Immature natural killer cell (primary cell): ENCODE results near the gene AHRR. TPM values are rescaled to one million over a fixed set of nuclear protein-coding genes. Genes with fewer than 3 reads are reported as not detected.

Source experiments
- DNase-seq, 3 donors: peaks; one replicate each; pipeline ENCODE4 v3.0.0; 2022; ENCODE audit warnings: mixed read lengths in 1 of 3
- H3K27ac Mint-ChIP-seq, 6 donors: one replicate each; pipeline ENCODE4 v1.8.0; 2020; ENCODE audit warnings: mixed read lengths in 6 of 6, mild to moderate bottlenecking in 5 of 6, inconsistent platforms in 4 of 6, moderate library complexity in 3 of 6
- H3K27me3 Mint-ChIP-seq, 3 donors: one replicate each; pipeline ENCODE4 v1.8.0; 2020 to 2021; ENCODE audit warnings: low read depth in 3 of 3, mild to moderate bottlenecking in 3 of 3, mixed read lengths in 3 of 3, moderate library complexity in 3 of 3, inconsistent platforms in 1 of 3
- H3K36me3 Mint-ChIP-seq, 3 donors: one replicate each; pipeline ENCODE4 v1.8.0; 2020; ENCODE audit warnings: mixed read lengths in 3 of 3, inconsistent platforms in 2 of 3, mild to moderate bottlenecking in 2 of 3
- H3K4me1 Mint-ChIP-seq, 2 donors: one replicate each; pipeline ENCODE4 v1.8.0; 2020; ENCODE audit warnings: inconsistent platforms in 2 of 2, mild to moderate bottlenecking in 2 of 2, mixed read lengths in 2 of 2, moderate library complexity in 1 of 2
- H3K4me3 Mint-ChIP-seq, 5 donors: one replicate each; pipeline ENCODE4 v1.8.0; 2020; ENCODE audit warnings: mild to moderate bottlenecking in 5 of 5, mixed read lengths in 5 of 5, inconsistent platforms in 3 of 5, moderate library complexity in 3 of 5
- H3K9me3 Mint-ChIP-seq, 6 donors: one replicate each; pipeline ENCODE4 v1.8.0; 2020; ENCODE audit warnings: mild to moderate bottlenecking in 6 of 6, mixed read lengths in 6 of 6, inconsistent platforms in 4 of 6, moderate library complexity in 3 of 6
- polyA plus RNA-seq, 3 donors: library from polyadenylated mRNA; unstranded; fragments of 300-500 nt; fragmentation: Illumina TruSeq; gene quantifications; one replicate each; pipeline ENCODE4 v1.2.3, GENCODE V29; 2021

Gene AHRR
- polyA plus RNA-seq, 3 donors from 2014 or later = 0.16 TPM; not detected in 2

- H3K36me3 Mint-ChIP-seq = no peaks in the 10 kb centered on the region
- no peak for DNase-seq
- H3K4me1 Mint-ChIP-seq = no peaks in the 10 kb centered on the region
- H3K4me3 Mint-ChIP-seq = no peak overlapping the region
- no peak overlapping the region for H3K27ac Mint-ChIP-seq
- peaks cover 0 to 2% (median 0%) of the 10 kb centered on the region in 6 donors for H3K9me3 Mint-ChIP-seq
- H3K27me3 Mint-ChIP-seq = peaks cover 0 to 5% (median 0%) of the 10 kb centered on the region in 3 donors
Observed at GRCh38 chr5:434443-435146, 113.1 kb downstream of the AHRR start.

- H3K4me1 Mint-ChIP-seq = no peaks in the 10 kb centered on the region
- no peak overlapping the region for H3K27ac Mint-ChIP-seq
- no peaks in the 10 kb centered on the region for H3K36me3 Mint-ChIP-seq
- no peak overlapping the region for H3K4me3 Mint-ChIP-seq
- H3K27me3 Mint-ChIP-seq = peaks cover 0 to 2% (median 0%) of the 10 kb centered on the region in 3 donors
- peaks cover 0 to 2% (median 0%) of the 10 kb centered on the region in 6 donors for H3K9me3 Mint-ChIP-seq
- no peak for DNase-seq
Observed at GRCh38 chr5:435156-435790, 113.8 kb downstream of the AHRR start.

DNA sequence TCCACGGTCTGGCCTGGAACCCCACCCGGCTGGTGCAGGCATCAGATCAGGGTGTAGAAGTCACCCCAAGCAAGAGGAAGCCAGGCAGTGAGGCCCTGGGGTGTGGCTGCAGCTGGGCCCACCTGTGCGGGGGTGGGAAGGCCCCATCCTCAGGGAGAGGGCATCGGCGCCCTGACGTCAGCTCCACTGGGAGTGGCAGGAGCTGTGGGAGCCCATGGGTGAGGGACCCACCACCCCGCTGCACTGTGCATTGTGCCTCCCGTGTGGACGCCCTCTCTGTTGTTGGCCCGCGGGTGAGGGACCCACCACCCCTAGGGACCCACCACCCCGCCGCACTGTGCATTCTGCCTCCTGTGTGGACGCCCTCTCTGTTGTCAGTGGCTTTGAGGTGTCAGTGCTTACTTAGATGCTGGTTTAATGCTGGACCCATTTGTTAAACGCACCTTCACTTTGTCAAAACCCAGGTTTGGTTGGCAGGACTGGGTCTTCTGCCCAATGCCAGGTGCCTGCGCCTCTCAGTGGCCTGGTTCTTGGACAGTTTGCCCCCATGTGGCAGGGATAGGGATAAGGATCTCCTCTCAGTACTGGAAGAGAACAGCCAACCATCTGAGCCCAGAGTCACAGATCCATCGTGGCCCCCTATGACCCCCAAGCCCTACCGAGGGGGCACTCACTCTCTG is 114.6 kb downstream of the AHRR start:
- Mint-ChIP-seq H3K27ac (no peak overlapping the region), H3K27me3 (peaks cover 0 to 2% (median 0%) of the 10 kb centered on the region in 3 donors), H3K9me3 (peaks cover 0 to 2% (median 0%) of the 10 kb centered on the region in 6 donors), H3K4me3 (no peak overlapping the region), H3K4me1 (no peaks in the 10 kb centered on the region), H3K36me3 (no peaks in the 10 kb centered on the region)
- no peak for DNase-seq

DNA sequence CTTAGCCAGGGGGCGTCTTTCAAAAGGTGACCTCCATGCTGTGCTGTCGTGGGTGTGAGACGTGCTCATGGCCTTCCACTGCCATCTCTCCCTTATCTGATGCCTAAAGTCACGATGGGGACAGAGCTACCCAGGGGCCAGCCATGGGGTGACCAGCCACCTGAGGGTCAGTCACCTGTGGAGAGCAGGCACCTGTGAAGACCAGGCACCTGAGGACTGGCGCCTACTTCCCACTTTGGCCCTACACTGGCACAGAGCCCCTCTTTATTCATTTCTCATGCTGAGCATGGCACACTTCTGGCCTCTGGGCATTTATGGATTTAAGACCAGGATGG is 115.1 kb downstream of the AHRR start:
- DNase-seq = no peak
- Mint-ChIP-seq H3K36me3 (no peaks in the 10 kb centered on the region), H3K4me1 (peaks cover under 1% of the 10 kb centered on the region in 2 donors), H3K4me3 (no peak overlapping the region), H3K27ac (no peak overlapping the region), H3K27me3 (peaks cover 0 to 1% (median 0%) of the 10 kb centered on the region in 3 donors), H3K9me3 (peaks cover 0 to 2% (median 0%) of the 10 kb centered on the region in 6 donors)

GRCh38 chr5:437281-437771 is 115.8 kb downstream of the AHRR start:
- no peak overlapping the region for H3K4me3 Mint-ChIP-seq
- no peaks in the 10 kb centered on the region for H3K36me3 Mint-ChIP-seq
- no peaks in the 10 kb centered on the region for H3K27me3 Mint-ChIP-seq
- peaks cover 0 to 2% (median 0%) of the 10 kb centered on the region in 6 donors for H3K9me3 Mint-ChIP-seq
- no peak for DNase-seq
- H3K27ac Mint-ChIP-seq = no peak overlapping the region
- H3K4me1 Mint-ChIP-seq = peaks cover 8% of the 10 kb centered on the region in 2 donors

DNA sequence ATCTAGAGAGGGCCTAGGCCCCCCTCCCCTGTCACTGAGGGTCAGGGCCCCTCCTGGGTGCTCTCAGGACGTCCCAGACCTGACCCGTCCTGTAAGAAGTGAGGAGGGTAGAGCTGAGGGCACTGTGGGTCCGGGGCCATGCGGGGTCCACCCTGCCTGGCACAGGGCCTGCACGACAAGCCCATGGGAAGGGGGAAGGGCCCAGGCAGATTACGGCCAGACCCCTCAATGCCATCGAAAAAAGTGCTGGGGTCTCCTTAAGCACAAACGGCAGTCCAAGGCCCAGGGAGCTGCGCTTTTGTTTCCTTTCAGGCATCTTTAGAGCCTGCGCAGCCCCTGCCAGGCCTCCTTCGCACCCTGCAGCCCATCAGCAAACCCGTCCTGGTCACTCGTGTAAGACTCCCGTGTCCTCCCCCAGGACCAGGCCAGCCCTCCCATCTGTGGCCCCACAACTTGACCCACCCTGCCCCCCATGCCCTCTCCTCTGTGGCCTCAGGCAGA is 117.0 kb downstream of the AHRR start:
- peaks cover 0 to 2% (median 0%) of the 10 kb centered on the region in 6 donors for H3K9me3 Mint-ChIP-seq
- no peak overlapping the region for H3K27ac Mint-ChIP-seq
- peaks cover 0 to 2% (median 0%) of the 10 kb centered on the region in 3 donors for H3K27me3 Mint-ChIP-seq
- no peaks in the 10 kb centered on the region for H3K36me3 Mint-ChIP-seq
- peaks cover 11 to 13% of the 10 kb centered on the region in 2 donors for H3K4me1 Mint-ChIP-seq
- H3K4me3 Mint-ChIP-seq = no peak overlapping the region
- DNase-seq = no peak

- H3K27ac Mint-ChIP-seq = no peak overlapping the region
- peaks cover 0 to 2% (median 0%) of the 10 kb centered on the region in 6 donors for H3K9me3 Mint-ChIP-seq
- H3K36me3 Mint-ChIP-seq = no peaks in the 10 kb centered on the region
- no peak overlapping the region for H3K4me3 Mint-ChIP-seq
- no peak for DNase-seq
- peaks cover 0 to 3% (median 2%) of the 10 kb centered on the region in 3 donors for H3K27me3 Mint-ChIP-seq
- H3K4me1 Mint-ChIP-seq = peaks cover 14 to 19% of the 10 kb centered on the region in 2 donors
Observed at GRCh38 chr5:439181-439580, 117.7 kb downstream of the AHRR start.

GRCh38 chr5:439636-440035 is 118.1 kb downstream of the AHRR start:
- no peaks in the 10 kb centered on the region for H3K36me3 Mint-ChIP-seq
- peaks cover 0 to 2% (median 0%) of the 10 kb centered on the region in 6 donors for H3K9me3 Mint-ChIP-seq
- no peak for DNase-seq
- H3K4me3 Mint-ChIP-seq = no peak overlapping the region
- peaks cover 18 to 23% of the 10 kb centered on the region in 2 donors for H3K4me1 Mint-ChIP-seq
- H3K27ac Mint-ChIP-seq = no peak overlapping the region
- H3K27me3 Mint-ChIP-seq = peaks cover 0 to 5% (median 4%) of the 10 kb centered on the region in 3 donors

- Mint-ChIP-seq H3K36me3 (no peaks in the 10 kb centered on the region), H3K4me3 (peak overlapping the region in 1 of 5 donors; percentile 40), H3K27ac (peak overlapping the region in 1 of 6 donors; percentile 23), H3K9me3 (peaks cover 0 to under 1% (median 0%) of the 10 kb centered on the region in 6 donors), H3K4me1 (peaks cover 25 to 28% of the 10 kb centered on the region in 2 donors), H3K27me3 (peaks cover 0 to 5% (median 4%) of the 10 kb centered on the region in 3 donors)
- DNase-seq = no peak
Observed at GRCh38 chr5:440401-441201, 119.1 kb downstream of the AHRR start.

DNA sequence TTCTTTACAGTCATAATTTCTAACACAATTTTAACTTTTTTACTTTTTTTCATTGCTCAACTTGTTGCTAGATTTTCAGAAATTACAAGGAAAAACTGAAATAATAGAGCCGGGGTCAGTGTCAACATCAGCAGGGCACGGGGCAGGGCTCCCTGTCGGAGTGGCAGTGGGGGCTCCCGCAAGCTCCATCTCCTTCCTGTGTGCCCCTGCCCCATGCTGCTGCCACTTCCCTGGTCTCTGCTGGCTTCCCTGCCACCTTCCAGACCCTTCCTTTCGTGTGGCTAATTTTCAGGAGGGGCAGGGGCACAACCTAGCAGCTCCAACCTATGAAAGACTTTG is 120.5 kb downstream of the AHRR start:
- peak overlapping the region; percentile 91 to 96 (median 93) for H3K4me3 Mint-ChIP-seq
- H3K4me1 Mint-ChIP-seq = peaks cover 34 to 36% of the 10 kb centered on the region in 2 donors
- H3K27ac Mint-ChIP-seq = peak overlapping the region; percentile 7 to 91 (median 76)
- peaks cover 0 to 7% (median 4%) of the 10 kb centered on the region in 3 donors for H3K27me3 Mint-ChIP-seq
- no peaks in the 10 kb centered on the region for H3K9me3 Mint-ChIP-seq
- no peak for DNase-seq
- H3K36me3 Mint-ChIP-seq = peaks cover 3 to 8% (median 4%) of the 10 kb centered on the region in 3 donors

GRCh38 chr5:442335-443238 is 121.1 kb downstream of the AHRR start, which contains the start of gene EXOC3:
Gene EXOC3, plus strand, starts transcription at chr5:443176. Its CDS starts 3,030 bp downstream, at chr5:446206.
- no peaks in the 10 kb centered on the region for H3K9me3 Mint-ChIP-seq
- peaks cover 0 to 7% (median 4%) of the 10 kb centered on the region in 3 donors for H3K27me3 Mint-ChIP-seq
- H3K4me1 Mint-ChIP-seq = peaks cover 34 to 38% of the 10 kb centered on the region in 2 donors
- H3K36me3 Mint-ChIP-seq = peaks cover 4 to 9% (median 4%) of the 10 kb centered on the region in 3 donors
- peak within 1 kb of the TSS; percentile 91 to 96 (median 93) for H3K4me3 Mint-ChIP-seq
- peak within 1 kb of the TSS; percentile 86 to 94 (median 90) for H3K27ac Mint-ChIP-seq
- peak; percentile 73 to 81 (median 79) for DNase-seq
